Cardiac fibroblast (primary cell): Measurements from ENCODE around the gene ZNRD2.

Source experiments
- DNase-seq, 2 donors: peaks; one replicate each; pipeline versions ENCODE4 v3.0.0 to v3.0.0-alpha.2; 2010; ENCODE audit warnings: low read depth in 2 of 2
- H3K4me3 ChIP-seq, 2 donors: replicated peaks in 1 of 2; 1 replicate in 1 of 2; 2 replicates in 1 of 2; pipeline ENCODE4 v1.5.1; 2011; ENCODE audit warnings: low read depth in 2 of 2, low read length in 2 of 2, mild to moderate bottlenecking in 2 of 2, moderate library complexity in 1 of 2
- TF ChIP-seq, protein P1 (sequence below): IDR thresholded peaks from one replicate; pipeline ENCODE4 v1.5.1; 2011; ENCODE audit warnings: low read depth, mild to moderate bottlenecking, low read length, inconsistent platforms

Gene ZNRD2

GRCh38 chr11:65598258-65598699 lies 28.0 kb downstream of the ZNRD2 start:
- H3K4me3 ChIP-seq, result no peak overlapping the region
- no peak for DNase-seq
- TF ChIP-seq, protein P1, sequence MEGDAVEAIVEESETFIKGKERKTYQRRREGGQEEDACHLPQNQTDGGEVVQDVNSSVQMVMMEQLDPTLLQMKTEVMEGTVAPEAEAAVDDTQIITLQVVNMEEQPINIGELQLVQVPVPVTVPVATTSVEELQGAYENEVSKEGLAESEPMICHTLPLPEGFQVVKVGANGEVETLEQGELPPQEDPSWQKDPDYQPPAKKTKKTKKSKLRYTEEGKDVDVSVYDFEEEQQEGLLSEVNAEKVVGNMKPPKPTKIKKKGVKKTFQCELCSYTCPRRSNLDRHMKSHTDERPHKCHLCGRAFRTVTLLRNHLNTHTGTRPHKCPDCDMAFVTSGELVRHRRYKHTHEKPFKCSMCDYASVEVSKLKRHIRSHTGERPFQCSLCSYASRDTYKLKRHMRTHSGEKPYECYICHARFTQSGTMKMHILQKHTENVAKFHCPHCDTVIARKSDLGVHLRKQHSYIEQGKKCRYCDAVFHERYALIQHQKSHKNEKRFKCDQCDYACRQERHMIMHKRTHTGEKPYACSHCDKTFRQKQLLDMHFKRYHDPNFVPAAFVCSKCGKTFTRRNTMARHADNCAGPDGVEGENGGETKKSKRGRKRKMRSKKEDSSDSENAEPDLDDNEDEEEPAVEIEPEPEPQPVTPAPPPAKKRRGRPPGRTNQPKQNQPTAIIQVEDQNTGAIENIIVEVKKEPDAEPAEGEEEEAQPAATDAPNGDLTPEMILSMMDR, result no peak

GRCh38 chr11:65599216-65599954 lies 29.1 kb downstream of the ZNRD2 start:
- TF ChIP-seq, protein P1, result no peak
- DNase-seq, result no peak
- H3K4me3 ChIP-seq, result no peak overlapping the region

- no peak overlapping the region for H3K4me3 ChIP-seq
- no peak for DNase-seq
- TF ChIP-seq, protein P1, result no peak
These were observed 29.6 kb downstream of the ZNRD2 start for GRCh38 chr11:65599955-65600246.

GRCh38 chr11:65604258-65604657 lies 34.0 kb downstream of the ZNRD2 start:
- TF ChIP-seq, protein P1, result no peak
- DNase-seq, result no peak
- no peak overlapping the region for H3K4me3 ChIP-seq

GRCh38 chr11:65606876-65607613 lies 36.8 kb downstream of the ZNRD2 start:
- peak; percentile 91 to 98 for DNase-seq
- H3K4me3 ChIP-seq, result peak overlapping the region in 1 of 2 donors; percentile 14
- TF ChIP-seq, protein P1, result no peak

DNA sequence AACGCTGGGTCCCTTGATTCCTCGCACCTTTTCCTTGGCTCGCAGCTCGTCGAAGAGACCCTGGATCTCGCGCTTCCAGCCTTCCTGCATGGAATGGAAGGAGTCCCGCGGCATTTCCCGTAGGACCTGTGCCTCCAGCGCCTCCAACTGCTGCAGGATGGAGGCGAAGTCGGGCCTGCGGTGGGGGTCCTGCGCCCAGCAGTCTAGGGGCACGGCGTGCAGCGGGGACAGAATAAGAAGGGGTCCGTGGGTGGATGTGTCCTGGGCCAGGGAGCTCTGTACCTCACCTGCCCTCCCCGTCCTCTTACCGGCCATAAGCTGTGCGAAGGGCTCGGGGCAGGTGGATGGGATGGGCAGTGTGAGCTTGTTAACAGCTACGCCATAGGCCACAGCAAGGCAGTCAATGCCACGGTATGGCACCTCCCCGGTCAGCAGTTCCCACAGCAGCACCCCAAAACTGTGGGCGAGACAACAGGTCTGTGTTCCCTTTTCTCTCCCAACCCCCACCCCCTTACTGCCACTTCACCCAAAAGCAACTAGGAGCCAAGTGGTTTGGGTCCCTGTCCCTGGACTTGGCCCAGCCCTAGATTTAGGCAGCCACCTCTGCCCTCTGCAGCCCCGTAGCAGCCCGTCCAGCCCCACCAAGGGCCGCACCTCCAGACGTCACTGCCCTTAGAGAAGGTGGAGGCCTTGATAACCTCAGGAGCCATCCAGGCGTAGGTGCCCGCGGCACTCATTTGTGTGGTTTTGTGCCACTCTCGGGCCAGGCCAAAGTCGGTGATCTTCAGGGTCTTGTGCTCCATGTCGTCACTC lies 37.5 kb downstream of the ZNRD2 start:
- TF ChIP-seq, protein P1, result no peak

More for the DNA sequence above, 37.5 kb downstream of the ZNRD2 start:
- DNase-seq, result no peak
- H3K4me3 ChIP-seq, result no peak overlapping the region
